SU-DHL-6 (cell line): ENCODE measurements around the gene WARS2.

Experiments
- CTCF ChIP-seq: fragments of 200-600 bp; sonication (generic); IDR thresholded peaks from one replicate; pipeline ENCODE4 v1.5.1; 2017; ENCODE audit warnings: antibody characterized with exemption, mild to moderate bottlenecking, low read length, moderate library complexity; ENCODE audit not compliant: insufficient read depth, poor library complexity, severe bottlenecking
- EZH2phosphoT487 ChIP-seq: fragments of 200-600 bp; sonication (generic), shearing (Covaris generic); conservative IDR thresholded peaks from 2 replicates; pipeline ENCODE4 v1.6.1; 2018; ENCODE audit warnings: mild to moderate bottlenecking, antibody characterized with exemption, low read length, moderate library complexity, mixed read lengths

GRCh38 chr1:119102051-119102450 lies 38.4 kb downstream of the WARS2 start:
- TF ChIP-seq CTCF: no peak
- TF ChIP-seq EZH2phosphoT487: no peak
